B cell (primary cell): ENCODE data around the gene TMEM126A. TPM values are rescaled to one million over a fixed set of nuclear protein-coding genes. Genes with fewer than 3 reads are reported as not detected.
"Not testable (repeated sequence)": the region's sequence is repeated elsewhere in the genome, so short reads cannot be mapped to it uniquely, and the experiment has no call there.

Experiments
- ATAC-seq: fragments of 200-7000 bp; cut with Tn5 transposase; one replicate; pipeline ENCODE4 v1.10.0; 2021; ENCODE audit warnings: low read depth, mild to moderate bottlenecking, moderate number of reproducible peaks, moderate library complexity
- CTCF ChIA-PET: fragments of 350-600 bp; sonication (Branson Sonifier 250); formaldehyde crosslinking; loops from one replicate; lab custom pipeline; 2021; ENCODE audit warnings: antibody characterized with exemption, inconsistent platforms; lab: Charles Lee
- POLR2A ChIA-PET: fragments of 350-600 bp; sonication (Branson Sonifier 250); formaldehyde crosslinking; loops from one replicate; lab custom pipeline; 2021; ENCODE audit warnings: antibody characterized with exemption; lab: Charles Lee
- DNase-seq: peaks from one replicate; pipeline ENCODE4 v3.0.0; 2013
- H2AFZ ChIP-seq: 2 replicates; pipeline ENCODE4 v1.6.1; 2012; ENCODE audit warnings: mild to moderate bottlenecking, low read depth, low read length; ENCODE audit not compliant: insufficient read depth, poor library complexity, severe bottlenecking
- H3K27ac ChIP-seq, 2 donors: 1 replicate in 1 of 2; 2 replicates in 1 of 2; pipeline ENCODE4 v1.5.1; 2012 to 2013; ENCODE audit warnings: low read length in 2 of 2, mild to moderate bottlenecking in 2 of 2, moderate library complexity in 1 of 2
- H3K27me3 ChIP-seq, 4 experiments: fragments of 200-600 bp in 1 of 4; sonication (generic) in 1 of 4; replicated peaks in 1 of 4; 1 replicate in 2 of 4; 2 replicates in 2 of 4; pipeline versions ENCODE4 v1.6.1 to v1.7.0; 2013 to 2016; ENCODE audit warnings: low read length in 3 of 4, mild to moderate bottlenecking in 2 of 4, mixed read lengths in 1 of 4, moderate library complexity in 1 of 4; ENCODE audit not compliant: insufficient read depth in 4 of 4, control insufficient read depth in 3 of 4; ENCODE audit errors: control extremely low read depth in 1 of 4
- H3K36me3 ChIP-seq, 2 experiments: replicated peaks in 1 of 2; 1 replicate in 1 of 2; 2 replicates in 1 of 2; pipeline versions ENCODE4 v1.6.1 to v1.7.1; 2013; ENCODE audit warnings: low read length in 1 of 2; ENCODE audit not compliant: insufficient read depth in 2 of 2, control insufficient read depth in 1 of 2; ENCODE audit errors: control extremely low read depth in 1 of 2, extremely low read depth in 1 of 2
- H3K4me1 ChIP-seq, 2 donors: fragments of 200-600 bp in 1 of 2; sonication (generic) in 1 of 2; 1 replicate in 1 of 2; 2 replicates in 1 of 2; pipeline versions ENCODE4 v1.5.1 to v1.6.1; 2013 to 2017; ENCODE audit warnings: low read length in 2 of 2; ENCODE audit not compliant: control insufficient read depth in 2 of 2, insufficient read depth in 2 of 2
- H3K4me2 ChIP-seq: replicated peaks from 2 replicates; pipeline ENCODE3; 2012; ENCODE audit warnings: mild to moderate bottlenecking, low read depth, low read length; ENCODE audit not compliant: poor library complexity, severe bottlenecking
- H3K4me3 ChIP-seq, 5 experiments: fragments of 200-600 bp in 1 of 5; sonication (generic) in 1 of 5; 1 replicate in 3 of 5; 2 replicates in 2 of 5; pipeline versions ENCODE4 v1.5.1 to v1.7.0; 2011 to 2016; ENCODE audit warnings: low read length in 4 of 5, mild to moderate bottlenecking in 4 of 5, low read depth in 2 of 5, control low read depth in 1 of 5, moderate library complexity in 1 of 5; ENCODE audit not compliant: insufficient read depth in 1 of 5; ENCODE audit errors: control extremely low read depth in 1 of 5, extremely low read depth in 1 of 5
- H3K79me2 ChIP-seq: fragments of 200-600 bp; sonication (generic); one replicate; pipeline ENCODE4 v1.6.0; 2016; ENCODE audit warnings: low read length; ENCODE audit not compliant: control insufficient read depth, insufficient read depth
- H3K9ac ChIP-seq: fragments of 200-600 bp; sonication (generic); 2 replicates; pipeline ENCODE4 v1.6.1; 2017; ENCODE audit warnings: mild to moderate bottlenecking, low read length, moderate library complexity
- H3K9me3 ChIP-seq, 3 donors: one replicate each; pipeline versions ENCODE4 v1.6.1 to v1.7.1; 2013; ENCODE audit warnings: low read length in 2 of 3; ENCODE audit not compliant: control insufficient read depth in 2 of 3, insufficient read depth in 1 of 3; ENCODE audit errors: control extremely low read depth in 1 of 3
- H4K20me1 ChIP-seq: 2 replicates; pipeline ENCODE4 v1.6.0; 2012; ENCODE audit warnings: mild to moderate bottlenecking, low read length; ENCODE audit not compliant: insufficient read depth, control insufficient read depth, poor library complexity, severe bottlenecking
- H3K27ac Mint-ChIP-seq: one replicate; pipeline ENCODE4 v1.8.0; 2021; ENCODE audit warnings: mixed read lengths
- H3K27me3 Mint-ChIP-seq: one replicate; pipeline ENCODE4 v1.8.0; 2021; ENCODE audit warnings: mixed read lengths
- H3K4me1 Mint-ChIP-seq: one replicate; pipeline ENCODE4 v1.8.0; 2021; ENCODE audit warnings: mixed read lengths
- H3K4me3 Mint-ChIP-seq: one replicate; pipeline ENCODE4 v1.8.0; 2021; ENCODE audit warnings: mixed read lengths
- H3K9me3 Mint-ChIP-seq: one replicate; pipeline ENCODE4 v1.8.0; 2022; ENCODE audit warnings: mixed read lengths; ENCODE audit not compliant: insufficient read depth
- CTCF ChIP-seq: fragments of 200-600 bp; IDR thresholded peaks from one replicate; pipeline ENCODE4 v1.8.0; 2022; ENCODE audit warnings: antibody characterized with exemption, mild to moderate bottlenecking
- EZH2 ChIP-seq: IDR thresholded peaks from 2 replicates; pipeline ENCODE4 v1.6.1; 2012; ENCODE audit warnings: borderline replicate concordance, low read depth, mild to moderate bottlenecking, moderate library complexity, low read length; ENCODE audit not compliant: insufficient read depth, poor library complexity, severe bottlenecking
- WGBS: methylation state at CpG from one replicate; pipeline ENCODE4 v1.1.5; 2013; ENCODE audit warnings: missing lambda C conversion rate; ENCODE audit not compliant: insufficient coverage; 5-methylcytosine and 5-hydroxymethylcytosine counted together
- intact Hi-C: fragments of 100-400 bp; cut with micrococcal nuclease; formaldehyde crosslinking; loops from one replicate; pipeline ENCODE4 v1.10.0; 2022
- polyA plus RNA-seq: library from polyadenylated mRNA; depleted of rRNA; stranded (reverse); fragments of >200 nt; gene quantifications from 2 replicates; pipeline ENCODE4 v1.2.3, GENCODE V29; 2012
- total RNA-seq, 2 donors: library from RNA; stranded (reverse); fragments of 120-200 nt in 1 of 2; gene quantifications; 1 replicate in 1 of 2; 2 replicates in 1 of 2; pipeline versions ENCODE4 v1.2.3 to v1.2.4, GENCODE V29; 2013 to 2022

Gene TMEM126A
- total and polyA plus RNA-seq, 2 donors (not counting 1 experiment from before 2014, with no cell fraction given), result 15.8 to 19.1 TPM

DNA sequence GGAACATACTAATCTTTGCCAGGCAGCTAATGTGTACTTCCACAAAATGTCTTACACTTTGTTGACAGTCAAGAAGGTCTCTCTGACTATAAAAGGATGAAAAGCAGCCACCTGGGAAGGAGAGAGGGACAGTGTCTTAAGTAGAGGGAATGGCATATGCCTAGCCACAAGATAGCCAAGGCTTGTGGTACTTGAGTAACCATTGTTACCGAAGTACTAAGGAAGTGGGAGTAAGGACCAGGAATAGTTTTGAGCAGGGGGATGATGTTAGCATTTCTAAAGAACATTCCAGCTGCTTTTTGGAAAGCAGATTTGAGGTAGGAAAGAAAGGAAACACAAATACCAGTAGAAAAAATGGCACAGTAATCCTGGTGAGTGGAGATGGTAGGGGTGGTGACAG is 3.4 kb downstream of the TMEM126A start:
- Histone ChIP-seq H3K9ac (no peak overlapping the region), H4K20me1 (peaks cover 5% of the 10 kb centered on the region), H3K4me1 (peaks cover 12 to 13% of the 10 kb centered on the region in 2 donors), H3K79me2 (peaks cover 33% of the 10 kb centered on the region), H3K27ac (no peak overlapping the region), H3K36me3 (peaks cover 7 to 15% of the 10 kb centered on the region in 2 experiments), H3K4me3 (no peak overlapping the region), H2AFZ (no peak overlapping the region), H3K27me3 (no peaks in the 10 kb centered on the region), H3K9me3 (no peaks in the 10 kb centered on the region), H3K4me2 (no peak overlapping the region)
- no peak overlapping the region for H3K4me3 Mint-ChIP-seq
- intact Hi-C loops, result no loop called here
- H3K27ac Mint-ChIP-seq, result no peak overlapping the region
- H3K4me1 Mint-ChIP-seq, result peaks cover 20% of the 10 kb centered on the region
- no peak for TF ChIP-seq CTCF
- no peak for TF ChIP-seq EZH2
- ChIA-PET POLR2A (no interaction called here), CTCF (no interaction called here)
- DNase-seq (no peak), ATAC-seq (no peak)
- H3K27me3 Mint-ChIP-seq, result no peaks in the 10 kb centered on the region
- 100% methylated on average over 1 of the region's 1 CpG for WGBS
- no peaks in the 10 kb centered on the region for H3K9me3 Mint-ChIP-seq

- intact Hi-C loops, result no loop called here
- Mint-ChIP-seq H3K27ac (no peak overlapping the region), H3K4me3 (no peak overlapping the region), H3K9me3 (no peaks in the 10 kb centered on the region), H3K4me1 (peaks cover 11% of the 10 kb centered on the region), H3K27me3 (no peaks in the 10 kb centered on the region)
- peaks cover 7 to 32% of the 10 kb centered on the region in 2 experiments for H3K36me3 ChIP-seq
- no peaks in the 10 kb centered on the region for H3K9me3 ChIP-seq
- H2AFZ ChIP-seq, result no peak overlapping the region
- H3K27me3 ChIP-seq, result no peaks in the 10 kb centered on the region
- H3K4me1 ChIP-seq, result peaks cover 6% of the 10 kb centered on the region in 2 donors
- no CpG with 5 or more reads among the region's 3 CpGs for WGBS
- CTCF ChIA-PET, result no interaction called here
- no peak overlapping the region for H3K9ac ChIP-seq
- no peak overlapping the region for H3K27ac ChIP-seq
- DNase-seq (no peak), ATAC-seq (no peak)
- H3K4me2 ChIP-seq, result no peak overlapping the region
- H4K20me1 ChIP-seq, result peaks cover 5% of the 10 kb centered on the region
- no peak for TF ChIP-seq CTCF
- no peak for TF ChIP-seq EZH2
- peaks cover 21% of the 10 kb centered on the region for H3K79me2 ChIP-seq
- H3K4me3 ChIP-seq, result no peak overlapping the region
- POLR2A ChIA-PET, result no interaction called here
These were observed 5.2 kb downstream of the TMEM126A start for GRCh38 chr11:85652786-85653447.

DNA sequence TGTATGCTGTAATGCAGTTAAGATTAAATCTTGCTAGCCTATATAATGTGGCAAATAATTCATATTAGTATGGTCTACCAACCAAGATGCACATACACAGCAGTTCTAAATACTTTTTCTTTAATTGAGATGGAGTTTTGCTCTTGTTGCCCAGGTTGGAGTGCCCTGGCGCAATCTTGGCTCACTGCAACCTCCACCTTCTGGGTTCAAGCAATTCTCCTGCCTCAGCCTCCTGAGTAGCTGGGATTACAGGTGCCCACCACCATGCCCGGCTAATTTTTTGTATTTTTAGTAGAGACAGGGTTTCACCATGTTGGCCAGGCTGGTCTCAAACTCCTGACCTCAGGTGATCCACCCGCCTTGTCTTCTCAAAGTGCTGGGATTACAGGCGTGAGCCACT is 6.6 kb downstream of the TMEM126A start:
- H3K9ac ChIP-seq, H3K9me3 ChIP-seq, H3K27me3 ChIP-seq, H4K20me1 ChIP-seq, H3K27me3 Mint-ChIP-seq, H2AFZ ChIP-seq, H3K4me3 Mint-ChIP-seq, H3K9me3 Mint-ChIP-seq, CTCF ChIA-PET, H3K4me1 ChIP-seq, H3K4me3 ChIP-seq, POLR2A ChIA-PET, H3K4me2 ChIP-seq, ATAC-seq, intact Hi-C loops, H3K27ac ChIP-seq, H3K27ac Mint-ChIP-seq, H3K4me1 Mint-ChIP-seq, DNase-seq: not testable (repeated sequence)
- H3K36me3 ChIP-seq, result peaks cover 7 to 44% of the 10 kb centered on the region in 2 experiments
- no CpG with 5 or more reads among the region's 4 CpGs for whole genome bisulfite sequencing
- H3K79me2 ChIP-seq, result peaks cover 11% of the 10 kb centered on the region
